SK-N-MC (cell line): Measurements from ENCODE around the gene CSRP1.
"Not testable (repeated sequence)": the region's sequence is repeated elsewhere in the genome, so short reads cannot be mapped to it uniquely, and the experiment has no call there.

ENCODE experiments used
- DNase-seq: peaks from one replicate; pipeline ENCODE4 v3.0.0-alpha.2; 2011; ENCODE audit warnings: low read depth, low spot score
- H3K27ac ChIP-seq: fragments of 200-600 bp; sonication (generic); 2 replicates; pipeline ENCODE4 v1.5.1; 2016; ENCODE audit warnings: mixed run types
- H3K36me3 ChIP-seq: fragments of 200-600 bp; sonication (generic); 2 replicates; pipeline ENCODE4 v1.6.1; 2017; ENCODE audit warnings: antibody characterized with exemption, low read length, mixed read lengths; ENCODE audit not compliant: insufficient read depth
- H3K4me3 ChIP-seq: fragments of 200-600 bp; sonication (generic); 2 replicates; pipeline ENCODE4 v1.5.1; 2016
- H3K9ac ChIP-seq: fragments of 200-600 bp; sonication (generic); 2 replicates; pipeline ENCODE4 v1.8.0; 2017; ENCODE audit warnings: mixed run types, mixed read lengths; ENCODE audit not compliant: insufficient read length
- H3K9me3 ChIP-seq: fragments of 200-600 bp; sonication (generic); 2 replicates; pipeline ENCODE4 v1.6.1; 2017; ENCODE audit warnings: low read depth, mild to moderate bottlenecking, antibody characterized with exemption, low read length, moderate library complexity, mixed read lengths
- EZH2 ChIP-seq: fragments of 200-600 bp; sonication (generic); IDR thresholded peaks from one replicate; pipeline ENCODE4 v1.6.1; 2017; ENCODE audit warnings: antibody characterized with exemption
- FOXP2 ChIP-seq: optimal IDR thresholded peaks from 2 replicates; pipeline ENCODE3; 2011; ENCODE audit warnings: mild to moderate bottlenecking, moderate library complexity; ENCODE audit not compliant: insufficient read depth; ENCODE audit errors: extremely low read length, control extremely low read depth
- POLR2AphosphoS5 ChIP-seq: IDR thresholded peaks from 2 replicates; pipeline ENCODE4 v1.6.1; 2012; ENCODE audit warnings: mild to moderate bottlenecking, low read depth, low read length, borderline replicate concordance

CSRP1 gene

GRCh38 chr1:201475130-201475529 is 31.8 kb downstream of the CSRP1 start:
- H3K9ac ChIP-seq = no peak overlapping the region
- TF ChIP-seq FOXP2 (no peak), POLR2AphosphoS5 (no peak), EZH2 (no peak)
- H3K36me3 ChIP-seq = no peaks in the 10 kb centered on the region
- H3K4me3 ChIP-seq = no peak overlapping the region
- no peak for DNase-seq
- no peak overlapping the region for H3K27ac ChIP-seq
- H3K9me3 ChIP-seq = no peaks in the 10 kb centered on the region

GRCh38 chr1:201473296-201473695 is 33.6 kb downstream of the CSRP1 start:
- H3K9me3 ChIP-seq = no peaks in the 10 kb centered on the region
- H3K9ac ChIP-seq = no peak overlapping the region
- no peak for TF ChIP-seq EZH2
- no peak for TF ChIP-seq POLR2AphosphoS5
- TF ChIP-seq FOXP2 = no peak
- H3K4me3 ChIP-seq = no peak overlapping the region
- DNase-seq = no peak
- H3K36me3 ChIP-seq = no peaks in the 10 kb centered on the region
- no peak overlapping the region for H3K27ac ChIP-seq

DNA sequence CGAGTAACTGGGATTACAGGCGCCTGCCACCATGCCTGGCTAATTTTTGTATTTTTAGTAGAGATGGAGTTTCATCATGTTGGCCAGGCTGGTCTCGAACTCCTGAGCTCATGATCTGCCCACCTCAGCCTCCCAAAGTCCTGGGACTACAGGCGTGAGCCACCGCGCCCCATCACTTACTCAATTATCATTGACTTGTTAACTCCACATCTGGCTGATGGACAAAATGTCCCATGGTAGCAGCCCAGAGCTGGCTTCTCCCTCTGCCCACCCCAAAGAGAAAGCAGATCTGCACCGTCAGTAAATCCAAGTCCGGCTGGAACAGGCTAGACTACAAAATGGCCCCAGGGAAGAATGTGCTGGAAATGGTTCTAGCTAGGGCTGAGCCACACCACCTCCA is 34.6 kb downstream of the CSRP1 start:
- H3K9me3 ChIP-seq, H3K9ac ChIP-seq, DNase-seq, H3K4me3 ChIP-seq, H3K36me3 ChIP-seq, H3K27ac ChIP-seq: not testable (repeated sequence)

GRCh38 chr1:201471772-201472171 is 35.2 kb downstream of the CSRP1 start:
- H3K27ac ChIP-seq = no peak overlapping the region
- no peak for DNase-seq
- H3K4me3 ChIP-seq = no peak overlapping the region

DNA sequence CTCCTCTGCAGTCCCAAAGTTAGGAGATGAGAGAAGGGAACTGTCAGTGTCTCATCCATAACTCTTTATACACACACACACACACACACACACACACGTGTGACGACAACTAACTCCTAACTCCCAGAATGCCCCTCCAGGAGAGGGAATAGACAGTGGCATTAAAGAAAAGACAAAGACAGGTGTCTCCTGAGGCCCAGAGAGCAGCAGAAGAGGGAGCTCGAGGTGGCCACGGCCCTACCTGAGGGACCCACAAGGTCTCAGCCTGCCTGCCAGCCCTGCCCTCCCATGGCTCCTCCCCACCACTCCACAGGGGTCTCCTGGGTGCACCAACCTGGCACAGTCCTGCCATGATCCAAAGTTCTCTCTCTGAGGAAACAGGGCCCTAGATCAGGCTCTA is 36.3 kb downstream of the CSRP1 start:
- no peaks in the 10 kb centered on the region for H3K9me3 ChIP-seq
- TF ChIP-seq POLR2AphosphoS5 = no peak
- TF ChIP-seq EZH2 = no peak
- no peak for TF ChIP-seq FOXP2

More at GRCh38 chr1:201471772-201472171, 35.2 kb downstream of the CSRP1 start:
- Histone ChIP-seq H3K9me3 (no peaks in the 10 kb centered on the region), H3K36me3 (no peaks in the 10 kb centered on the region), H3K9ac (no peak overlapping the region)
- TF ChIP-seq POLR2AphosphoS5 (no peak), EZH2 (no peak), FOXP2 (no peak)

GRCh38 chr1:201469645-201470074 is 37.3 kb downstream of the CSRP1 start:
- DNase-seq = no peak
- peak overlapping the region; percentile 85 for H3K4me3 ChIP-seq
- peak overlapping the region; percentile 59 for H3K9ac ChIP-seq
- peak overlapping the region; percentile 35; the same call in 1 of the 2 replicates for H3K27ac ChIP-seq
- H3K36me3 ChIP-seq = peaks cover 14% of the 10 kb centered on the region; the same call in 1 of the 2 replicates
- TF ChIP-seq POLR2AphosphoS5 (no peak), EZH2 (no peak), FOXP2 (no peak)
- no peaks in the 10 kb centered on the region for H3K9me3 ChIP-seq

More for the DNA sequence above, 36.3 kb downstream of the CSRP1 start:
- Histone ChIP-seq H3K9ac (no peak overlapping the region), H3K36me3 (peaks cover 7% of the 10 kb centered on the region; the same call in 1 of the 2 replicates), H3K4me3 (no peak overlapping the region), H3K27ac (0 out of 2 replicates have a peak overlapping the region, but pooled peaks have one; percentile 35)
- no peak for DNase-seq

GRCh38 chr1:201468844-201469644 is 37.9 kb downstream of the CSRP1 start, which contains the start of gene PHLDA3:
Gene PHLDA3, minus strand, starts transcription at chr1:201469188. Its CDS starts 402 bp downstream, at chr1:201468786.
- peak; percentile 47 for DNase-seq
- Histone ChIP-seq H3K9ac (peak within 1 kb of the TSS; percentile 79), H3K36me3 (peaks cover 14% of the 10 kb centered on the region; the same call in 1 of the 2 replicates), H3K4me3 (peak within 1 kb of the TSS; percentile 85), H3K9me3 (no peaks in the 10 kb centered on the region), H3K27ac (peak within 1 kb of the TSS; percentile 35; the same call in 1 of the 2 replicates)
- TF ChIP-seq FOXP2 (no peak), EZH2 (no peak), POLR2AphosphoS5 (peak; percentile 56; the same call in 1 of the 2 replicates)

DNA sequence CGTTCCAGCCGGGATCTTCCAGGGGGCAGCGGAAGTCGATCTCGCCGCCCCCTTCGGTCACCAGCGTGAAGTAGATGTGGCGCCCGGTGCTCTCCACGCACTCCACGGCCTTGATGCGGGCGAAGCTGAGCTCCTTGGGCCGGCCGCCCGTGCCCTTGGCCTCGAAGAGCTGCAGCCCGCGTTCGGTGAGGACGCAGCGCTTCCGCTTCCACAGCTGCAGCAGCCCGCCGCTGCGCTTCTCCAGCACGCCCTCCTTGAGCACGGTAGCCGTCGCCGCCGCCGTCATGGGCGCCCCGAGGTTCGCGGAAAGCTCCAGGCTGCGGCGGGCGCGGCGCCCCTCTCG is 38.5 kb downstream of the CSRP1 start:
- peak overlapping the region; percentile 85 for H3K4me3 ChIP-seq

More for the DNA sequence above, 38.5 kb downstream of the CSRP1 start:
- Histone ChIP-seq H3K9me3 (no peaks in the 10 kb centered on the region), H3K9ac (peak overlapping the region; percentile 79), H3K27ac (no peak overlapping the region), H3K36me3 (peaks cover 14% of the 10 kb centered on the region; the same call in 1 of the 2 replicates)
- TF ChIP-seq FOXP2 (no peak), EZH2 (no peak), POLR2AphosphoS5 (no peak)
- no peak for DNase-seq
